Hypothalamus (tissue), 51 donors: ENCODE data around the gene RDH14.

Source experiments
- DNase-seq, 51 donors: peaks; one replicate each; lab custom pipeline; 2025; lab: John Stamatoyannopoulos, UW

RDH14 gene

GRCh38 chr2:18566145-18566769 is 5.8 kb upstream of the RDH14 start:
- DNase-seq, result no peak

- no peak for DNase-seq
Observed at GRCh38 chr2:18560797-18561085, 288 bp upstream of the RDH14 start.

GRCh38 chr2:18559531-18560030 is 872 bp downstream of the RDH14 start:
- DNase-seq, result peak in 2 of 51 donors; percentile 11 to 29

DNA sequence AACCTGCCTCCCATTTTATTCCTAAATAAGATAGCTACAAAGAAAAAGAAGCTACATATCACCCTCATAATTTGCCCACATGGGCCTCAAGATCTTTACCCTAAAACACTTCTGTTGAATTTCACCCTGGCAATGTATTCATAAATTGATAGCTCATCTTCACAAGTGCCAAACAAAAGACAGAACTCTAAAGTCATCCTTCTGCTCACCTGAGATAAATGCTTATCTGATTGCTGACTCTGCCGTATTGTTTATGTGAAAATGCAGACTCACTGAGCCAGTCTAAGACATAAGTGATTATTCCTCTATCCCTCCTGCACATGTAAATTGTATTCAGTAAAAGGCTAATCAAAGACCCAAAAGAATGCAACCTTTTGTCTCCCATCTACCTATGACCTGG is 2.0 kb downstream of the RDH14 start:
- DNase-seq, result no peak

GRCh38 chr2:18557121-18557520 is 3.3 kb downstream of the RDH14 start:
- DNase-seq, result no peak

DNA sequence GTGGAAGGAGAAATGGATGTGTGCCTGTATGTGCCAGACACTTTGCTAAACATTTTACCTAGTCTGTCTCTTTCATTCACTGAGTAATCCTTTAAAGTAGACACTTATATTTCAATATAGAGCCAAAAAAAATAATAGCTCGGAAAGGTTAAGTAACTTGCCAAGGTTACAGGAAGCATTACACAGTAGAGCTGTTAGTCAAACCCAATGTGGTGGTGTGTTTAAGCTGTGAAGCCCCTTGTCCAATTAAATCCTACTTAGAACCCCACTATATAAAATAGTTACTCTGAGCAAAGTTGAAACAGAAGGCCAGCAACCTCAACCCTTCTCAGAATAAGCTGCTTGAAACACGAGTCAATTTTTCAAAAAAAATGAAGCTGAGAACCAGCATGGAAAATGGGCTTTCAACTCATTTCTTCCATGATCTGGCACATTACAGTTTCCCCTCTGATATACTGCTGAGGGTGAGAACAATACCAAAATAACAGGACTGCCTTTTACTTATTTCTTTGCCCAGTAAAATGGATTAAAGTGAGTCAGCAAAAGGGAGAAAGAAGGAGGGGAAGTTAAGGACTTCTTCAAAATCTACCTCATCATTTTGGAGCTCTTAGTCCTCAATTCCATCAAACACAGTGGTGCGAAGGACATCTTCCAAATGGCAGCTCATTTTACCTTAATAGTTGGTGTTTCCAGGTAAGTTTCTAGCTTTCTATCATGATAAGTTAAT is 7.9 kb downstream of the RDH14 start:
- DNase-seq, result no peak

DNA sequence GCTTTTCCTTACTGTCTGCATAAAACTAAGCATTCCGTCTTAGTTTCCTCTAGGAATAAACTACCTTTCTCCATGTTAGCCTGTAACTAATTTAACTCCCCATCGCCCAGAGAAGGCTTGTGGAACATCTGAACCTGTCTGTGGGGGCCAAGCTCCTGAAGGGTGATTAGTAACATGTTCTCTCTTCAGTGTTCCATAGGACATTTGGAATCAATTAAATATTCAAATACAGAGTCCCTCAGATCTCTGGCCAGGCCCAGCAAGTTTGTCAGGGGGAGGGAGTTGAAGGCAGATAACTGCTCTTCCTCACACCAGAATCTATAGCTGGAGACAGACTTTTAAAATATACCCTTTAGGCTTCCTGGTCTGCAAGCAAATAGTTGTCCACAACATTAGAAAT is 8.8 kb downstream of the RDH14 start:
- DNase-seq, result no peak

- DNase-seq, result no peak
Observed at GRCh38 chr2:18551169-18551568, 9.3 kb downstream of the RDH14 start.

DNA sequence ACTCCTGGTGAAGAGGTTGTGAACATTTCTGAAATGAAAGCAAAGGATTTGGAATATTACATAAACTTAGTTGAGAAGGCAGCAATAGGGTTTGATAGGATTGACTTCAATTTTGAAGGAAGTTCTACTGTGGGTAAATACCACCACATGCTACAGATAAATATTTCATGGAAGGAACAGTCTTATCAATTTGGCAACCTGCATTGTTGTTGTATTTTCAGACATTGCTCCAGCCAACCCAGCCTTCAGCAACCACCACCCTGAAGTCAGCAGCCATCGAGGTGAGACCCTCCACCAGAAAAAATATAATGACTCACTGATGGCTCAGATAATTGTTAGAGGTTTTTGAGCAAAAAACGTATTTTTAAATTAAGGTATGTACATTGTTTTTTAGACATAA is 10.0 kb downstream of the RDH14 start:
- no peak for DNase-seq

- DNase-seq, result no peak
Observed at GRCh38 chr2:18549083-18549482, 11.4 kb downstream of the RDH14 start.

DNA sequence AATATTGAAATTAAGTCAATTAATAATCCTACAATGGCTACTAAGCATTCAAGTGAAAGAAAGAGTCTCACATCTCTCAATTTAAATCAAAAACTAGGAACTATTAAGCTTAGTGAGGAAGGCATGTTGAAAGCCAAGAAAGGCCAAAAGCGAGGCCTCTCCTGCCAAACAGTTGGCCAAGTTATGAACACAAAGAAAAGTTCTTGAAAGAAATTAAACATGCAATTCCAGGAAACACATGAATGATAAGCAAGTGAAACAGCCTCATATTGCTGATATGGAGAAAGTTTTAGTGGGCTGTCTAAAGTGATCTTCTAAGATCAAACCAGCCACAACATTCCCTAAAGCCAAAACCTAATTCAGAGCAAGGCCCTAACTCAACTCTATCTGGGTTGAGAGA is 11.8 kb downstream of the RDH14 start:
- no peak for DNase-seq

DNA sequence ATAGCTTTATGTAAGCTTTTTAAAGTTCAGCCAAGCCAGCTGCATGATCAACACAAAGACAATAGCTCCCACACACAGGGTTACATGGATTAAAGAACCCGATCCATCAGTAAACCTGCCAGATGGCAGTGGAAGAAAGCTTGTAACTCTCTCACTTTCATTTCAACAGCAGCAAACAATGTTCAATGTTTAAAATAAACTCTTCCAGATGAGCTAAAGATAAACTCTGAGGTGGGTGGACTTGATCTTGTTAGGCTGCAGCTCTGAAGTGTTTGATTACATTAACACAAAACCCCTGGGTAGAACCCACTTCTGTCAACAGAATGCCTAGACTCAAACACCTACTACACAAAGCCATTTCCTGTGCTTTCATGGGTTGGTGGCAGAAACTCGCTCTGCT is 13.9 kb downstream of the RDH14 start:
- DNase-seq, result no peak

DNA sequence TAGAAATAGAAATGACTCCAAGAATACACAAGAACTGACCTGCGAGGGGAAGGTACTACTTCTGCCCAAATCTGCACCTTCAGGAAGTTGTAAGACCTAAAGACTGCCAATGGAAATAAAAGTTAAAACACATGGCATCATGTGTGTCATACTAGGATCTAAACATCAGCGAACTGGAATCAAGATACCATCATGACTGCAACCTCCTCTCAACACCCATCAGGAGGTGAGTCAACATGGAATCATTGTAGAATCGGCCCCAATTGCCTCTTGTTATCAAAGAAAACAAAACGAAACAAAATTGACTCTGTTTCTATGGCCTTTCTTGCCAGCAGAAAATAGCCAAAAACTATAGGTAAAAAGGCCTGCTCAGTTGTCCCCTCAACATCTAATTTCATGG is 15.1 kb downstream of the RDH14 start:
- no peak for DNase-seq

GRCh38 chr2:18544171-18544570 is 16.3 kb downstream of the RDH14 start:
- DNase-seq, result no peak

DNA sequence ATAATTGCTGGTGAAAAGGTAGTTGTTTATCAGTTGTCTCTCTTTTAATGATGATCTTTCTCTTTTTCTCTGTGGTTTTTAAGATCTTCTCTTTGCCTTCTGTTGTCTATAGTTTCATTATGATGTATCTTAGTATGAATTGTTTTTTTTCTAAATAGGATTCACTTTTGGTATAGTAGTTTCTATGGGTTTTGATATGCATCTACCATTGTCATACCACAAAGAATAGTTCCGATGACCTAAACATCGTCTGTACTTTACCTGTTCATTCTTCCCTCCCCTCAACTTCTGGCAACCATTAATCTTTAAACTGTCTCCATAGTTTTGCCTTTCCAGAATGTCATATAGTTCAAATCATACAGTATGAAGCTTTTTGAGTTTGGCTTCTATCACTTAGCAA is 19.6 kb downstream of the RDH14 start:
- no peak for DNase-seq

GRCh38 chr2:18536697-18537096 is 23.8 kb downstream of the RDH14 start:
- no peak for DNase-seq

GRCh38 chr2:18536100-18536499 is 24.4 kb downstream of the RDH14 start:
- DNase-seq, result no peak

GRCh38 chr2:18531194-18531593 is 29.3 kb downstream of the RDH14 start:
- no peak for DNase-seq

DNA sequence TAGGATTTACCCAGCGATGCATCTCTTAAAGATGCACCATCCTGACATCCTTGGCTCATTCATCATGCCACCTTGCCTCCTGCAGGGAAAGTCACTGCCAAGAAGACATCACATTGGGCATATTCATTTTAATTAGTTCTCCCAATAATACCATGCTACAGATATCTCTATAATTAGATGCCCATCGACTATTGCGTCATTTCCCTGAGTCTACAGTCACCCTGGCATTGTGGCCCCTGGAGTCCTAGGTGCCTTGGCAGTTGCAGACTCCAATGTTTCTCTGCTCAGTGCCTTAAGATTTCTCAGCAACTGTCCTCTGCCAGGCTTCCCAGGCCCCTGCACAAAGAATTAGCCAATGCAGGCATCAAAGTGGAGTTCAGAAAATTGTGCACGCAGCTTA is 32.6 kb downstream of the RDH14 start:
- DNase-seq, result no peak

GRCh38 chr2:18527326-18527725 is 33.1 kb downstream of the RDH14 start:
- DNase-seq, result no peak

GRCh38 chr2:18526429-18526828 is 34.0 kb downstream of the RDH14 start:
- DNase-seq, result no peak

DNA sequence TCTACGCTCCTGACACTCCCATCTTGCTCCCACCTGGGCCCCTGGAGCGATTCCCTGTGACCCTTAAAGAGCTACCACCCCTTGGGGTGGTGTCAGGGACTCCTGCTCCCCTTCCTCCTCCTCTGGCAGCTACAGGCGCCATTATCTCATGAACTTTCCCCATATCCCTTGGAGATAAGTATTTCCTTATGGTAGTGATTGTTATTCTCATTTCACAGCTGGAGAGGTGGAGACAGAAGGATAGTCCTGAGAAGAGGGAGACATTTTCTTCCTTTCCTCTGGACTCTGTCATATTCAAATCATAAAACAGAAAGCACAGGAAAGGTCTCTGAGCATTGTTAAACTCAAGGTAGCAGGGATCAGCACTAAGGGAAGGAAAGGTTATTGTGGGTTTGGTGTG is 34.6 kb downstream of the RDH14 start:
- DNase-seq, result no peak

GRCh38 chr2:18525236-18525635 is 35.2 kb downstream of the RDH14 start:
- DNase-seq, result no peak
